OCI-LY1 (cell line): Measurements from ENCODE around the gene HCRT.
A peak's percentile ranks its signal among the peaks of the same experiment; 100 is the strongest.

ENCODE experiments used
- H2AFZ ChIP-seq: fragments of 200-600 bp; sonication (generic), shearing (Covaris generic); 2 replicates; pipeline ENCODE4 v1.6.0; 2014; ENCODE audit warnings: antibody characterized with exemption, mild to moderate bottlenecking, low read length
- H3F3A ChIP-seq: fragments of 200-600 bp; sonication (generic), shearing (Covaris generic); 2 replicates; pipeline ENCODE4 v1.6.0; 2014; ENCODE audit warnings: mild to moderate bottlenecking, antibody characterized with exemption, low read length, moderate library complexity; ENCODE audit not compliant: insufficient read depth
- H3K27ac ChIP-seq: fragments of 200-600 bp; sonication (generic); 2 replicates; pipeline ENCODE4 v1.5.1; 2014; ENCODE audit warnings: low read length, mixed run types, mild to moderate bottlenecking, low read depth; ENCODE audit not compliant: poor library complexity, severe bottlenecking
- H3K27me3 ChIP-seq: fragments of 200-600 bp; sonication (generic); 2 replicates; pipeline ENCODE4 v1.6.0; 2014; ENCODE audit warnings: antibody characterized with exemption, mild to moderate bottlenecking, low read length, moderate library complexity; ENCODE audit not compliant: insufficient read depth
- H3K36me3 ChIP-seq: fragments of 200-600 bp; sonication (generic); 2 replicates; pipeline ENCODE4 v1.6.1; 2014; ENCODE audit warnings: mild to moderate bottlenecking, antibody characterized with exemption, low read length, moderate library complexity, mixed read lengths; ENCODE audit not compliant: insufficient read depth
- H3K4me1 ChIP-seq: fragments of 200-600 bp; sonication (generic); 2 replicates; pipeline ENCODE4 v1.5.1; 2014; ENCODE audit warnings: mild to moderate bottlenecking, low read length, moderate library complexity; ENCODE audit not compliant: insufficient read depth, severe bottlenecking
- H3K4me2 ChIP-seq: fragments of 200-600 bp; sonication (generic), shearing (Covaris generic); 2 replicates; pipeline ENCODE4 v1.6.1; 2014; ENCODE audit warnings: low read length
- H3K4me3 ChIP-seq: fragments of 200-600 bp; sonication (generic); 2 replicates; pipeline ENCODE4 v1.5.1; 2014; ENCODE audit warnings: low read length, low read depth, mild to moderate bottlenecking, mixed read lengths; ENCODE audit not compliant: poor library complexity, severe bottlenecking
- H3K79me2 ChIP-seq: fragments of 200-600 bp; shearing (Covaris generic); 2 replicates; pipeline ENCODE4 v1.6.1; 2016; ENCODE audit warnings: mixed run types, low read length, mixed read lengths; ENCODE audit not compliant: insufficient read depth
- H3K9ac ChIP-seq: fragments of 200-600 bp; sonication (generic), shearing (Covaris generic); 2 replicates; pipeline ENCODE4 v1.6.1; 2014; ENCODE audit warnings: mild to moderate bottlenecking, low read length, mixed read lengths
- H3K9me2 ChIP-seq: fragments of 200-600 bp; sonication (generic), shearing (Covaris generic); 2 replicates; pipeline ENCODE4 v1.6.1; 2014; ENCODE audit warnings: low read depth, mild to moderate bottlenecking, low read length, mixed read lengths
- H3K9me3 ChIP-seq: fragments of 200-600 bp; shearing (Covaris generic); 2 replicates; pipeline ENCODE4 v1.6.1; 2014; ENCODE audit warnings: low read length, mixed read lengths
- H4K20me1 ChIP-seq: fragments of 200-600 bp; sonication (generic), shearing (Covaris generic); 2 replicates; pipeline ENCODE4 v1.6.0; 2016; ENCODE audit warnings: mild to moderate bottlenecking, low read length; ENCODE audit not compliant: insufficient read depth
- EZH2 ChIP-seq: fragments of 200-600 bp; sonication (generic), shearing (Covaris generic); IDR thresholded peaks from 2 replicates; pipeline ENCODE4 v1.8.0; 2017; ENCODE audit warnings: borderline replicate concordance, mixed run types, mild to moderate bottlenecking, antibody characterized with exemption, low read length, moderate library complexity, mixed read lengths
- TF ChIP-seq, protein P1 (sequence below): fragments of 200-600 bp; sonication (generic), shearing (Covaris generic); IDR thresholded peaks from 2 replicates; pipeline ENCODE4 v1.5.1; 2017; ENCODE audit warnings: mild to moderate bottlenecking, antibody characterized with exemption, low read length, moderate library complexity, mixed read lengths

The HCRT gene

GRCh38 chr17:42182927-42183734 lies 2.1 kb downstream of the HCRT start:
- Histone ChIP-seq H3K79me2 (no peaks in the 10 kb centered on the region), H3K9me2 (no peaks in the 10 kb centered on the region), H3F3A (no peaks in the 10 kb centered on the region), H3K27me3 (no peaks in the 10 kb centered on the region), H3K36me3 (no peaks in the 10 kb centered on the region), H3K4me3 (peak overlapping the region; percentile 68), H3K9me3 (no peaks in the 10 kb centered on the region), H3K27ac (no peak overlapping the region), H3K4me2 (peak overlapping the region; percentile 82), H3K9ac (peak overlapping the region; percentile 66), H4K20me1 (no peaks in the 10 kb centered on the region), H2AFZ (no peak overlapping the region), H3K4me1 (peaks cover 40% of the 10 kb centered on the region)
- TF ChIP-seq, protein P1, sequence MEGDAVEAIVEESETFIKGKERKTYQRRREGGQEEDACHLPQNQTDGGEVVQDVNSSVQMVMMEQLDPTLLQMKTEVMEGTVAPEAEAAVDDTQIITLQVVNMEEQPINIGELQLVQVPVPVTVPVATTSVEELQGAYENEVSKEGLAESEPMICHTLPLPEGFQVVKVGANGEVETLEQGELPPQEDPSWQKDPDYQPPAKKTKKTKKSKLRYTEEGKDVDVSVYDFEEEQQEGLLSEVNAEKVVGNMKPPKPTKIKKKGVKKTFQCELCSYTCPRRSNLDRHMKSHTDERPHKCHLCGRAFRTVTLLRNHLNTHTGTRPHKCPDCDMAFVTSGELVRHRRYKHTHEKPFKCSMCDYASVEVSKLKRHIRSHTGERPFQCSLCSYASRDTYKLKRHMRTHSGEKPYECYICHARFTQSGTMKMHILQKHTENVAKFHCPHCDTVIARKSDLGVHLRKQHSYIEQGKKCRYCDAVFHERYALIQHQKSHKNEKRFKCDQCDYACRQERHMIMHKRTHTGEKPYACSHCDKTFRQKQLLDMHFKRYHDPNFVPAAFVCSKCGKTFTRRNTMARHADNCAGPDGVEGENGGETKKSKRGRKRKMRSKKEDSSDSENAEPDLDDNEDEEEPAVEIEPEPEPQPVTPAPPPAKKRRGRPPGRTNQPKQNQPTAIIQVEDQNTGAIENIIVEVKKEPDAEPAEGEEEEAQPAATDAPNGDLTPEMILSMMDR = no peak
- TF ChIP-seq EZH2 = no peak

DNA sequence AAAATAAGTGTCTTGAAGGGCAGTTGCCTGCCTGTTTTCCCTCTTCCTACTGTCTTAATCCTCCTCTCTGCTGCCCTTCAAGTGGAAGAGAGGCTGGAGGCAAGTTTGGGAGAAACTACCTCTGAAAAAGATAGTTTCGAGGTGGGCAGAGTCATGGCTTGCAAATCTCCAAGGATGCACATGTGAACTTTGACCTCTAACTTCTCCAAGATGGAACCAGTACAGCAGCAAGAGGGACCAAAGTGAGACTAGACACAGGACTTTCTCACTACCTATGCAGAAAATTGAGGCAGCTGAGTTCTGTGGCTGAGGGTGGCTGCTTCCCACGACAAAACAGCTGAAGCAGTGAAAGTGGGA lies 3.4 kb downstream of the HCRT start:
- Histone ChIP-seq H3K9ac (no peak overlapping the region; the same call in 1 of the 2 replicates), H3K36me3 (no peaks in the 10 kb centered on the region), H4K20me1 (no peaks in the 10 kb centered on the region), H3K4me1 (peaks cover 36% of the 10 kb centered on the region), H3F3A (no peaks in the 10 kb centered on the region), H3K4me3 (no peak overlapping the region), H3K27ac (no peak overlapping the region), H3K4me2 (peak overlapping the region; percentile 83), H3K79me2 (no peaks in the 10 kb centered on the region), H3K27me3 (no peaks in the 10 kb centered on the region), H2AFZ (no peak overlapping the region), H3K9me2 (no peaks in the 10 kb centered on the region), H3K9me3 (no peaks in the 10 kb centered on the region)
- TF ChIP-seq EZH2 = no peak
- TF ChIP-seq, protein P1 = no peak

GRCh38 chr17:42180922-42181850 lies 4.1 kb downstream of the HCRT start, which contains the start of gene KCNH4:
TSS of gene KCNH4 (minus strand) at chr17:42181142. CDS start at chr17:42180945, 197 bp downstream.
- peak within 1 kb of the TSS; percentile 59 for H3K4me3 ChIP-seq
- H3K9ac ChIP-seq = peak within 1 kb of the TSS; percentile 26; the same call in 1 of the 2 replicates
- no peak within 1 kb of the TSS for H3K27ac ChIP-seq
- H3K36me3 ChIP-seq = no peaks in the 10 kb centered on the region
- no peaks in the 10 kb centered on the region for H4K20me1 ChIP-seq
- H3F3A ChIP-seq = no peaks in the 10 kb centered on the region
- no peaks in the 10 kb centered on the region for H3K9me3 ChIP-seq
- H3K4me2 ChIP-seq = peak within 1 kb of the TSS; percentile 83
- no peak within 1 kb of the TSS for H2AFZ ChIP-seq
- no peak for TF ChIP-seq EZH2
- TF ChIP-seq, protein P1 = peak; percentile 84
- H3K79me2 ChIP-seq = no peaks in the 10 kb centered on the region
- peaks cover 36% of the 10 kb centered on the region for H3K4me1 ChIP-seq
- no peaks in the 10 kb centered on the region for H3K27me3 ChIP-seq
- H3K9me2 ChIP-seq = no peaks in the 10 kb centered on the region
